ENCODE measurements around the gene ZC3H4. TPM values are rescaled to one million over a fixed set of nuclear protein-coding genes. Genes with fewer than 3 reads are reported as not detected.

ZC3H4 gene
- total RNA-seq, 1 experiment from 2014 or later = 94.4 TPM

DNA sequence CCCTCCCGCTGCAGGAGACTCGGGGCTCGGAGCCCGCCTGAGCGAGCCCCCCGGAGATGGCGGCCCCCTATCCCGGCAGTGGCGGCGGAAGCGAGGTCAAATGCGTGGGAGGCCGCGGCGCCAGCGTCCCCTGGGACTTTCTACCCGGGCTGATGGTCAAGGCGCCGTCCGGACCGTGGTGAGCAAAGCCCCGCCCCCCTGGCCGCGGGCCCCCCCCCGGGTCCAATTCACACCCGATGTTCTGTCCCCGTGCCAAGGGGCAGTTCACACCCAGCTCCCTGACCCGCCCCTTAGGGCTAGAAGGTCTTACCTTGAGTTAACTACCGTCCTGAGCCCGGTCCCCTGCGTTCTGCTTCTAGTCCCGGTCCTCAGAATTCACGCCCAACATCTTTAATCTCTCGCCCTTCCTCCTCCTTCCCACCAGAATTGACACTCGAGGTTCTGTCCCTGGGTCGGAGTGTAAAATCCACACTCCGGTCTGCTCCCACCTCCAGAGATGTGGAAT, 92.5 kb downstream of the ZC3H4 start:
- H3K9me3 ChIP-seq (ENCODE audit: low read depth, low read length, poor library complexity, severe bottlenecking) = no peaks in the 10 kb centered on the region
- H3K27me3 ChIP-seq (replicated peaks; ENCODE audit: insufficient read depth, low read depth, low read length, poor library complexity) = peaks cover 36% of the 10 kb centered on the region
- H3K4me3 ChIP-seq (ENCODE audit: low read depth, low read length, poor library complexity, severe bottlenecking) = peak overlapping the region; percentile 44
- no peak for DNase-seq (ENCODE audit: low spot score)
- H3K27ac ChIP-seq (ENCODE audit: low read depth, low read length, poor library complexity, severe bottlenecking) = no peak overlapping the region
- no TSS peak for BruUV-seq (replicated peaks)
- ChIA-PET POLR2A (ENCODE audit: low non-redundant PET) (no interaction called here), CTCF (interaction anchor here (0.5 to 2.5 kb wide), 3 partner anchors 8 to 253 kb away, joined by 3 to 7 read pairs (median 7); no protein-coding TSS in a partner anchor)
- intact Hi-C loops (cut with micrococcal nuclease; ENCODE audit: unreplicated experiment) = no loop called here
- no peak for TF ChIP-seq EZH2 (IDR thresholded peaks at IDR 0.05; ENCODE audit: borderline replicate concordance, low read depth, low read length, poor library complexity, severe bottlenecking)
- TF ChIP-seq, protein P1, sequence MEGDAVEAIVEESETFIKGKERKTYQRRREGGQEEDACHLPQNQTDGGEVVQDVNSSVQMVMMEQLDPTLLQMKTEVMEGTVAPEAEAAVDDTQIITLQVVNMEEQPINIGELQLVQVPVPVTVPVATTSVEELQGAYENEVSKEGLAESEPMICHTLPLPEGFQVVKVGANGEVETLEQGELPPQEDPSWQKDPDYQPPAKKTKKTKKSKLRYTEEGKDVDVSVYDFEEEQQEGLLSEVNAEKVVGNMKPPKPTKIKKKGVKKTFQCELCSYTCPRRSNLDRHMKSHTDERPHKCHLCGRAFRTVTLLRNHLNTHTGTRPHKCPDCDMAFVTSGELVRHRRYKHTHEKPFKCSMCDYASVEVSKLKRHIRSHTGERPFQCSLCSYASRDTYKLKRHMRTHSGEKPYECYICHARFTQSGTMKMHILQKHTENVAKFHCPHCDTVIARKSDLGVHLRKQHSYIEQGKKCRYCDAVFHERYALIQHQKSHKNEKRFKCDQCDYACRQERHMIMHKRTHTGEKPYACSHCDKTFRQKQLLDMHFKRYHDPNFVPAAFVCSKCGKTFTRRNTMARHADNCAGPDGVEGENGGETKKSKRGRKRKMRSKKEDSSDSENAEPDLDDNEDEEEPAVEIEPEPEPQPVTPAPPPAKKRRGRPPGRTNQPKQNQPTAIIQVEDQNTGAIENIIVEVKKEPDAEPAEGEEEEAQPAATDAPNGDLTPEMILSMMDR (conservative IDR thresholded peaks at IDR 0.05; ENCODE audit: low read depth, low read length) = no peak
- H3K36me3 ChIP-seq (ENCODE audit: insufficient read depth, low read length, poor library complexity, severe bottlenecking) = no peaks in the 10 kb centered on the region
- peaks cover 32% of the 10 kb centered on the region for H3K4me1 ChIP-seq (ENCODE audit: insufficient read depth, low read length, poor library complexity, severe bottlenecking)

DNA sequence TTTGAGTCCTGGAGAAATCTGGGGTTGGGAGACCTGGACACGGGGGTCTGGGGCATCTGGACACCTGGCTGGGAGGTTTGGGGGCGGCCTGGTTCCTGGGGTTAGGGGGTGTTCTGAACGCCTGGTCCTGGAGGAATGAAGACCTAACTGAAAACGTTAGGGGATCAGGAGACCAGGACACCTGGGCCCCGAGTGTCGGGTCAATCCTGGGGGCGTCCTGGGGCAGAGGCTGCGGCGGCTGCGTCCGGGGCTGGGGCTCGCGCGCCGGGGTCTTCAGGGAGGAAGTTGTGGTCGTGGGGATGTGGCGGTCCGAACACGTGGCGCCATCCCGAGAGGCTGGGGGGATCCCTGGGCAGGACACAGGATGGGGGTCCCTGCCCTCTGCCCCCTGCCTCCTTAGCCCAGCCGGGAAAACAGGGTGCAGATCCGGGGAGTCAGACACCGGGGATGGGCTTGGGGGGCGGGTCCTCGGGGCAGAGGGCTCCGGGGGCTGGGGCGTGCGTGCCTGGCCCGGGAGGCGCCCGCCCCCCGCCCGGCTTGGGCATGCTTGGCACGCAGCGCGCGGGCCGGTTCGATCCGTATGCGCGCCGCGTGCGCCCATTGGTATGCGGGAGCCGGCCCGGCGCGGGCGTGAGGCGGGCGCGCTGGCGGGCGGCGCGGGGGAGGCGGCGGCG, 93.3 kb downstream of the ZC3H4 start:
- Histone ChIP-seq H3K4me3 (ENCODE audit: low read depth, low read length, poor library complexity, severe bottlenecking) (peak overlapping the region; percentile 44), H3K36me3 (ENCODE audit: insufficient read depth, low read length, poor library complexity, severe bottlenecking) (no peaks in the 10 kb centered on the region), H3K27me3 (replicated peaks; ENCODE audit: insufficient read depth, low read depth, low read length, poor library complexity) (peaks cover 36% of the 10 kb centered on the region), H3K27ac (ENCODE audit: low read depth, low read length, poor library complexity, severe bottlenecking) (no peak overlapping the region), H3K4me1 (ENCODE audit: insufficient read depth, low read length, poor library complexity, severe bottlenecking) (peaks cover 32% of the 10 kb centered on the region), H3K9me3 (ENCODE audit: low read depth, low read length, poor library complexity, severe bottlenecking) (no peaks in the 10 kb centered on the region)
- no TSS peak for BruUV-seq (replicated peaks)
- DNase-seq (ENCODE audit: low spot score) = no peak
- POLR2A ChIA-PET (ENCODE audit: low non-redundant PET) = no interaction called here
- CTCF ChIA-PET = interaction anchor here (2.5 kb wide), 1 partner anchor 7 kb away, joined by 7 read pairs; no protein-coding TSS in a partner anchor
- TF ChIP-seq EZH2 (IDR thresholded peaks at IDR 0.05; ENCODE audit: borderline replicate concordance, low read depth, low read length, poor library complexity, severe bottlenecking) = no peak
- TF ChIP-seq, protein P1 (conservative IDR thresholded peaks at IDR 0.05; ENCODE audit: low read depth, low read length) = no peak
- intact Hi-C loops (cut with micrococcal nuclease; ENCODE audit: unreplicated experiment) = no loop called here

DNA sequence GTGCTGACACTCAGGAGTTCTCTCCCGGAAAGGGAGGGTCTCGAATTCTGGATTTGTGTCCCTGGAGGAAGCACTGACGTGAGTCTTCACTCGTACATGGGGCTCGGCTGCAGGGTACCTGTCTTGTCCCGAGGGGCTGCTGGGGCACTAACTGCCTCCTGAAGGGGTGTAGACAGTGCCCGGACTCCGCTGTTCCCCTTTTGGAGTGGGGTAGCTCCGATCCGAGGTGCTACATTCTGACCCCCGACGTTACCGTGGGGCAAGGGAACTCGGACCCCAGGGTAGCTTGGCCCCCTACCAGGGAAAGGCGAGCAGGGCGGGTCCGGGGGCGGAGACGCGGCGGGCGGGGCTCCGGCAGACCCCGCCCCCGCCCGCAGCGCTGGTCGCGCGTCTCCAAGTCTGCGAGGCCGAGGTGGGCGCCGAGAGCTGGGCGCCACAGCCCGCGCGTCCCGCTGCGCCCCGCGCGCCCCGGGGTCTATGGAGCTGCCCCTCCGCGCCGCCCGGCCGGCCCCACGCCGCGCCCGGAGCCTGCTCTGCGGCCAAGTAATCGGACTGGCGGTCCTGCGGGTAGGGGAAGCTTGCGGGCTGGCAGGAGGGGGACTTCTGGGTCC, 94.0 kb downstream of the ZC3H4 start, which contains the start of gene NPAS1:
TSS of gene NPAS1 (plus strand) at position 407 of the 611 bp plus-strand sequence. CDS start 1,211 bp downstream, outside the sequence.
- BruUV-seq (replicated peaks) = no TSS peak
- intact Hi-C loops (cut with micrococcal nuclease; ENCODE audit: unreplicated experiment) = no loop called here
- Histone ChIP-seq H3K4me3 (ENCODE audit: low read depth, low read length, poor library complexity, severe bottlenecking) (peak within 1 kb of the TSS; percentile 44), H3K27me3 (replicated peaks; ENCODE audit: insufficient read depth, low read depth, low read length, poor library complexity) (peaks cover 36% of the 10 kb centered on the region), H3K9me3 (ENCODE audit: low read depth, low read length, poor library complexity, severe bottlenecking) (no peaks in the 10 kb centered on the region), H3K36me3 (ENCODE audit: insufficient read depth, low read length, poor library complexity, severe bottlenecking) (no peaks in the 10 kb centered on the region), H3K4me1 (ENCODE audit: insufficient read depth, low read length, poor library complexity, severe bottlenecking) (peaks cover 32% of the 10 kb centered on the region), H3K27ac (ENCODE audit: low read depth, low read length, poor library complexity, severe bottlenecking) (no peak within 1 kb of the TSS)
- ChIA-PET CTCF (no interaction called here), POLR2A (ENCODE audit: low non-redundant PET) (no interaction called here)
- TF ChIP-seq EZH2 (IDR thresholded peaks at IDR 0.05; ENCODE audit: borderline replicate concordance, low read depth, low read length, poor library complexity, severe bottlenecking) = no peak
- TF ChIP-seq, protein P1 (conservative IDR thresholded peaks at IDR 0.05; ENCODE audit: low read depth, low read length) = no peak
- peak; percentile 35 for DNase-seq (ENCODE audit: low spot score)

Measured in A673 (cell line).